ENCODE data around the gene UBE2O.

DNA sequence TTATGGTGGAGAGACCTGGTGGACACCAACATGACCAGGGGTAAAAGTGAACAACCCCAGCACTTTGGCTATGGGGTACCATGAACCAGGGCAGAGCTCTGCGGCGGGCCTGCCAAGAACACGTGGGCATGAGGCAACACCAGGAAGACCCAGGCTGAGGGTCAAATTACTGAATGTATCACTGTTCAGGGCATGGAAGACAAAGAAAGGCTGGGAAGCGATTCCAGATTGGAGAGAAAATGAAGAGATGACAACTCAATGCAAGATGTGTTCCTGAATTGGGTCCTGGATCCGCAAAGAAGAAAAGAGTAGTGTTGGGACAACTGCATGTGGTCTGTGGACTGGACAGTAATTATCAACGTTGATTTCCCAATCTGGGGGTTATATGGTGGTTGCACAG, 48.7 kb downstream of the UBE2O start:
- TF ChIP-seq, protein P1, sequence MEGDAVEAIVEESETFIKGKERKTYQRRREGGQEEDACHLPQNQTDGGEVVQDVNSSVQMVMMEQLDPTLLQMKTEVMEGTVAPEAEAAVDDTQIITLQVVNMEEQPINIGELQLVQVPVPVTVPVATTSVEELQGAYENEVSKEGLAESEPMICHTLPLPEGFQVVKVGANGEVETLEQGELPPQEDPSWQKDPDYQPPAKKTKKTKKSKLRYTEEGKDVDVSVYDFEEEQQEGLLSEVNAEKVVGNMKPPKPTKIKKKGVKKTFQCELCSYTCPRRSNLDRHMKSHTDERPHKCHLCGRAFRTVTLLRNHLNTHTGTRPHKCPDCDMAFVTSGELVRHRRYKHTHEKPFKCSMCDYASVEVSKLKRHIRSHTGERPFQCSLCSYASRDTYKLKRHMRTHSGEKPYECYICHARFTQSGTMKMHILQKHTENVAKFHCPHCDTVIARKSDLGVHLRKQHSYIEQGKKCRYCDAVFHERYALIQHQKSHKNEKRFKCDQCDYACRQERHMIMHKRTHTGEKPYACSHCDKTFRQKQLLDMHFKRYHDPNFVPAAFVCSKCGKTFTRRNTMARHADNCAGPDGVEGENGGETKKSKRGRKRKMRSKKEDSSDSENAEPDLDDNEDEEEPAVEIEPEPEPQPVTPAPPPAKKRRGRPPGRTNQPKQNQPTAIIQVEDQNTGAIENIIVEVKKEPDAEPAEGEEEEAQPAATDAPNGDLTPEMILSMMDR (IDR thresholded peaks at IDR 0.05; ENCODE audit: low read depth, low read length, poor library complexity, severe bottlenecking), result no peak
- no peak for TF ChIP-seq EZH2phosphoT487 (IDR thresholded peaks at IDR 0.05; ENCODE audit: borderline replicate concordance, low read length)
